ENCODE results near the gene UBXN2A. TPM values are rescaled to one million over a fixed set of nuclear protein-coding genes. Genes with fewer than 3 reads are reported as not detected.
A peak's percentile ranks its signal among the peaks of the same experiment; 100 is the strongest.
"Not testable (repeated sequence)": the region's sequence is repeated elsewhere in the genome, so short reads cannot be mapped to it uniquely, and the experiment has no call there.

Gene UBXN2A
- total RNA-seq, 2 donors from 2014 or later: 17.6 to 22.1 TPM

- no peak for DNase-seq (ENCODE audit: low spot score)
- intact Hi-C loops (cut with DNase I): no loop called here
These were observed 83.8 kb downstream of the UBXN2A start for GRCh38 chr2:24024018-24024417.

GRCh38 chr2:24024996-24025663 lies 84.9 kb downstream of the UBXN2A start:
- intact Hi-C loops (cut with DNase I): no loop called here
- no peak for DNase-seq (ENCODE audit: low spot score)

GRCh38 chr2:24026233-24026632 lies 86.0 kb downstream of the UBXN2A start:
- intact Hi-C loops (cut with DNase I): no loop called here
- DNase-seq (ENCODE audit: low spot score): no peak

GRCh38 chr2:24038786-24039499 lies 98.7 kb downstream of the UBXN2A start:
- no peak for DNase-seq (ENCODE audit: low spot score)
- intact Hi-C loops (cut with DNase I): no loop called here

GRCh38 chr2:24040511-24040910 lies 100.2 kb downstream of the UBXN2A start:
- intact Hi-C loops (cut with DNase I): no loop called here

GRCh38 chr2:24043133-24043532 lies 102.9 kb downstream of the UBXN2A start:
- DNase-seq (ENCODE audit: low spot score); intact Hi-C loops (cut with DNase I): not testable (repeated sequence)

More at GRCh38 chr2:24040511-24040910, 100.2 kb downstream of the UBXN2A start:
- DNase-seq (ENCODE audit: low spot score): no peak

GRCh38 chr2:24045511-24046508 lies 105.5 kb downstream of the UBXN2A start:
- no peak for DNase-seq (ENCODE audit: low spot score)
- intact Hi-C loops (cut with DNase I): no loop called here

GRCh38 chr2:24046599-24046929 lies 106.3 kb downstream of the UBXN2A start:
- intact Hi-C loops (cut with DNase I): no loop called here
- no peak for DNase-seq (ENCODE audit: low spot score)

GRCh38 chr2:24046930-24047702 lies 106.9 kb downstream of the UBXN2A start, which contains the start of gene WDCP:
TSS of gene WDCP (minus strand) at chr2:24047391. CDS start at chr2:24039494, 7,897 bp downstream.
- intact Hi-C loops (cut with DNase I): no loop called here
- peak; percentile 98 for DNase-seq (ENCODE audit: low spot score)

GRCh38 chr2:24047703-24048033 lies 107.4 kb downstream of the UBXN2A start:
- intact Hi-C loops (cut with DNase I): no loop called here
- no peak for DNase-seq (ENCODE audit: low spot score)

- DNase-seq (ENCODE audit: low spot score): no peak
- intact Hi-C loops (cut with DNase I): no loop called here
These were observed 108.7 kb downstream of the UBXN2A start for GRCh38 chr2:24048769-24049484.

GRCh38 chr2:24049485-24050021 lies 109.3 kb downstream of the UBXN2A start, which contains the start of gene FKBP1B:
TSS of gene FKBP1B (plus strand) at chr2:24049741. CDS start at chr2:24049850, 109 bp downstream.
- intact Hi-C loops (cut with DNase I): no loop called here
- DNase-seq (ENCODE audit: low spot score): no peak

GRCh38 chr2:24050041-24050979 lies 110.0 kb downstream of the UBXN2A start:
- intact Hi-C loops (cut with DNase I): no loop called here
- DNase-seq (ENCODE audit: low spot score): no peak

- no peak for DNase-seq (ENCODE audit: low spot score)
- intact Hi-C loops (cut with DNase I): no loop called here
These were observed 111.6 kb downstream of the UBXN2A start for GRCh38 chr2:24051833-24052232.

GRCh38 chr2:24052951-24053350 lies 112.7 kb downstream of the UBXN2A start:
- intact Hi-C loops (cut with DNase I): no loop called here

More at GRCh38 chr2:24052951-24053350, 112.7 kb downstream of the UBXN2A start:
- no peak for DNase-seq (ENCODE audit: low spot score)
